Keratinocyte (primary cell): Measurements from ENCODE around the gene LGI4.

Experiments
- EZH2 ChIP-seq: IDR thresholded peaks from one replicate; pipeline ENCODE4 v1.6.1; 2012; ENCODE audit warnings: inconsistent platforms, mild to moderate bottlenecking, low read length, moderate library complexity
- TF ChIP-seq, protein P1 (sequence below), 3 experiments: IDR thresholded peaks in 1 of 3; conservative IDR thresholded peaks in 1 of 3; optimal IDR thresholded peaks in 1 of 3; 2 replicates in 2 of 3; 3 replicates in 1 of 3; pipeline versions ENCODE3 to v1.5.1; 2011; ENCODE audit warnings: low read length in 3 of 3, mild to moderate bottlenecking in 3 of 3, moderate library complexity in 2 of 3, control low read depth in 1 of 3, inconsistent platforms in 1 of 3; ENCODE audit not compliant: insufficient read depth in 2 of 3; ENCODE audit errors: extremely low read depth in 1 of 3

DNA sequence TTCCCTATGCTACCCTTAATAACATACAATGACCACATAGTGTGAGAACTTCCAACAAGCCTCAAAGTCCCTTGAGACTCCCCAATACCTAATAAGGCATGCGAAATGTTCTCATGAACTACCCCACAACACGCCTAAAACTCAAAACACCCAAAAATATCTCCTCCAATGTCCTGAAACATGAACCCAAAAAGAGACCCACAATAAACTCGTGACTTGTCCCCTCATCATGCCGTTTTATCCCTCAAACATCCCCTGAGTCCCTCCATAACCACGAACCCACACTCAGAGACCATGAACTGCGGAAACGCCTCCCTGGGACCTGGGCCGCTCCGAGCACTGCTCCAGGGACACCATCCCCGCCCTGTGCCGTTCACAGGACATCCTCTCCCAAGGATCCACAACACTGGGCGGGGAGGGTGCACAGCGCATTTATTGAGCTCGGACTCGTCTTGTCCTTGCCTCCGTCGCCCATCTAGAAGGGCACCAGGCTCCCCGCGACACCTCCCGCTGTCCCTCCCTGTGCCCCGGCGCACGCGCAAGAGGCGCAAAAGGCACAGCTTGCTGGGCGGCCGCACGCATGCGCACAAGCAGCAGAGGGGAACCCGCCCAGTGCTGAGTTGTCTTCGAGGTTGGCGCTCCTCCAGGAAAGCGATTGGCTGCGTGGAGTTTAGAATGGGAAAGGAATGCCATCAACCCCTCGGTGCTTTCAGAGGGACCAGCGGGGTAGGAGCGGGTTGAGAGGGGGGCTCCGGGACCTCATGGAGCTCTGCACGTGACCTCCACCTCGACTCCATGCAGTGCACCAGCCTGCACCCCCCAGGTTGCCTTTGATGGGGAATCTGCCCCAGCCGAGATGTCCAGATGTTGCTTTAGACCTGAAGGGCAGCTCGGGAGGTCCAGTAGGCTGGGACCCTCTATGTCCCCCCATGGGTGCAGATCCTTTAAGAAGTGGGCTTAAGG is 10.5 kb downstream of the LGI4 start:
- TF ChIP-seq, protein P1, sequence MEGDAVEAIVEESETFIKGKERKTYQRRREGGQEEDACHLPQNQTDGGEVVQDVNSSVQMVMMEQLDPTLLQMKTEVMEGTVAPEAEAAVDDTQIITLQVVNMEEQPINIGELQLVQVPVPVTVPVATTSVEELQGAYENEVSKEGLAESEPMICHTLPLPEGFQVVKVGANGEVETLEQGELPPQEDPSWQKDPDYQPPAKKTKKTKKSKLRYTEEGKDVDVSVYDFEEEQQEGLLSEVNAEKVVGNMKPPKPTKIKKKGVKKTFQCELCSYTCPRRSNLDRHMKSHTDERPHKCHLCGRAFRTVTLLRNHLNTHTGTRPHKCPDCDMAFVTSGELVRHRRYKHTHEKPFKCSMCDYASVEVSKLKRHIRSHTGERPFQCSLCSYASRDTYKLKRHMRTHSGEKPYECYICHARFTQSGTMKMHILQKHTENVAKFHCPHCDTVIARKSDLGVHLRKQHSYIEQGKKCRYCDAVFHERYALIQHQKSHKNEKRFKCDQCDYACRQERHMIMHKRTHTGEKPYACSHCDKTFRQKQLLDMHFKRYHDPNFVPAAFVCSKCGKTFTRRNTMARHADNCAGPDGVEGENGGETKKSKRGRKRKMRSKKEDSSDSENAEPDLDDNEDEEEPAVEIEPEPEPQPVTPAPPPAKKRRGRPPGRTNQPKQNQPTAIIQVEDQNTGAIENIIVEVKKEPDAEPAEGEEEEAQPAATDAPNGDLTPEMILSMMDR (optimal IDR thresholded peaks at IDR 0.05 in 1 of 3, IDR thresholded peaks at IDR 0.05 in 1 of 3, conservative IDR thresholded peaks at IDR 0.05 in 1 of 3; ENCODE audit: extremely low read depth in 1 of 3, insufficient read depth in 2 of 3, low read length in 3 of 3), result no peak
- TF ChIP-seq EZH2, result no peak
